Neural cell (in vitro differentiated cells): ENCODE measurements around the gene PPP3CB. TPM values are rescaled to one million over a fixed set of nuclear protein-coding genes. Genes with fewer than 3 reads are reported as not detected.

ENCODE experiments used
- H2AFZ ChIP-seq: fragments of 200-600, 300-800 bp; sonication (generic), shearing (Covaris generic); 2 replicates; pipeline ENCODE4 v1.6.0; 2014; ENCODE audit warnings: low read depth, mild to moderate bottlenecking, antibody characterized with exemption, low read length, moderate library complexity
- H3F3A ChIP-seq: fragments of 200-600 bp; shearing (Covaris generic); 2 replicates; pipeline ENCODE4 v1.6.1; 2016; ENCODE audit warnings: mild to moderate bottlenecking, moderate library complexity, mixed read lengths, antibody characterized with exemption, low read length; ENCODE audit not compliant: insufficient read depth, poor library complexity, severe bottlenecking
- H3K27ac ChIP-seq: fragments of 200-600, 300-800 bp; sonication (generic), shearing (Covaris generic); 2 replicates; pipeline ENCODE4 v1.5.1; 2014; ENCODE audit warnings: mild to moderate bottlenecking, low read length, moderate library complexity
- H3K27me3 ChIP-seq: fragments of 300-800, 200-600 bp; sonication (generic), shearing (Covaris generic); 2 replicates; pipeline ENCODE4 v1.6.0; 2014; ENCODE audit warnings: mild to moderate bottlenecking, low read depth, low read length, moderate library complexity; ENCODE audit not compliant: insufficient read depth
- H3K36me3 ChIP-seq: fragments of 300-800, 200-600 bp; sonication (generic), shearing (Covaris generic); 2 replicates; pipeline ENCODE4 v1.5.1; 2014; ENCODE audit warnings: mild to moderate bottlenecking, antibody characterized with exemption, low read length, moderate library complexity; ENCODE audit not compliant: insufficient read depth
- H3K4me2 ChIP-seq: fragments of 300-800, 200-600 bp; sonication (generic), shearing (Covaris generic); 2 replicates; pipeline ENCODE4 v1.6.0; 2014; ENCODE audit warnings: mild to moderate bottlenecking, low read length
- H3K4me3 ChIP-seq: fragments of 300-800, 200-600 bp; sonication (generic), shearing (Covaris generic); 2 replicates; pipeline ENCODE4 v1.5.1; 2014; ENCODE audit warnings: mild to moderate bottlenecking, low read length, moderate library complexity
- H3K79me2 ChIP-seq: fragments of 200-600 bp; shearing (Covaris generic); replicated peaks from 2 replicates; pipeline ENCODE4 v1.6.0; 2014; ENCODE audit warnings: mild to moderate bottlenecking, low read length, moderate library complexity; ENCODE audit not compliant: insufficient read depth
- H3K9ac ChIP-seq: fragments of 300-800, 200-600 bp; sonication (generic), shearing (Covaris generic); 2 replicates; pipeline ENCODE4 v1.6.1; 2016; ENCODE audit warnings: mild to moderate bottlenecking, low read length, mixed read lengths
- H3K9me2 ChIP-seq: fragments of 200-600 bp; shearing (Covaris generic); 2 replicates; pipeline ENCODE4 v1.6.1; 2016; ENCODE audit warnings: mild to moderate bottlenecking, low read length, mixed read lengths; ENCODE audit not compliant: insufficient read depth
- H3K9me3 ChIP-seq: fragments of 200-600, 300-800 bp; sonication (generic), shearing (Covaris generic); 2 replicates; pipeline ENCODE4 v1.6.1; 2016; ENCODE audit warnings: mild to moderate bottlenecking, mixed run types, low read length, moderate library complexity, mixed read lengths
- H4K20me1 ChIP-seq: fragments of 200-600 bp; shearing (Covaris generic); 2 replicates; pipeline ENCODE4 v1.6.1; 2016; ENCODE audit warnings: mild to moderate bottlenecking, mixed run types; ENCODE audit not compliant: insufficient read depth
- EP300 ChIP-seq: fragments of 450-650 bp; conservative IDR thresholded peaks from 2 replicates; pipeline ENCODE4 v1.6.1; 2014; ENCODE audit warnings: antibody characterized with exemption, mild to moderate bottlenecking, moderate library complexity; ENCODE audit not compliant: poor library complexity, severe bottlenecking
- EZH2 ChIP-seq: fragments of 200-600, 300-800 bp; shearing (Covaris generic), sonication (generic); IDR thresholded peaks from 2 replicates; pipeline ENCODE4 v1.6.1; 2014; ENCODE audit warnings: antibody characterized with exemption, low read length, borderline replicate concordance, mild to moderate bottlenecking; ENCODE audit not compliant: insufficient read depth, poor library complexity, severe bottlenecking
- MXI1 ChIP-seq: fragments of 450-650 bp; conservative IDR thresholded peaks from 2 replicates; pipeline ENCODE4 v1.6.1; 2014; ENCODE audit warnings: antibody characterized with exemption, mild to moderate bottlenecking; ENCODE audit not compliant: poor library complexity, severe bottlenecking
- POLR2AphosphoS5 ChIP-seq: IDR thresholded peaks from 2 replicates; pipeline ENCODE4 v1.6.1; 2012
- RAD21 ChIP-seq: fragments of 450-650 bp; conservative IDR thresholded peaks from 2 replicates; pipeline ENCODE4 v1.6.1; 2014; ENCODE audit warnings: antibody characterized with exemption, mild to moderate bottlenecking, moderate library complexity
- SMC3 ChIP-seq: fragments of 450-650 bp; conservative IDR thresholded peaks from 2 replicates; pipeline ENCODE4 v1.6.1; 2014; ENCODE audit warnings: antibody characterized with exemption, mild to moderate bottlenecking, moderate library complexity; ENCODE audit not compliant: poor library complexity
- TAF1 ChIP-seq: IDR thresholded peaks from 2 replicates; pipeline ENCODE4 v1.6.1; 2012; ENCODE audit warnings: low read depth
- polyA plus RNA-seq: library from polyadenylated mRNA; depleted of rRNA; stranded (reverse); fragments of >200 nt; gene quantifications from 2 replicates; pipeline ENCODE4 v1.2.3, GENCODE V29; 2014
- TF ChIP-seq, protein P1 (sequence below): fragments of 450-650 bp; IDR thresholded peaks from 2 replicates; pipeline ENCODE4 v1.5.1; 2014; ENCODE audit warnings: antibody characterized with exemption, mild to moderate bottlenecking, moderate library complexity; ENCODE audit not compliant: poor library complexity, severe bottlenecking
- TF ChIP-seq, protein P2 (sequence below): IDR thresholded peaks from 2 replicates; pipeline ENCODE4 v1.6.1; 2012; ENCODE audit warnings: borderline replicate concordance

The PPP3CB gene
- polyA plus RNA-seq, 1 donor from 2014 or later = 101 TPM

DNA sequence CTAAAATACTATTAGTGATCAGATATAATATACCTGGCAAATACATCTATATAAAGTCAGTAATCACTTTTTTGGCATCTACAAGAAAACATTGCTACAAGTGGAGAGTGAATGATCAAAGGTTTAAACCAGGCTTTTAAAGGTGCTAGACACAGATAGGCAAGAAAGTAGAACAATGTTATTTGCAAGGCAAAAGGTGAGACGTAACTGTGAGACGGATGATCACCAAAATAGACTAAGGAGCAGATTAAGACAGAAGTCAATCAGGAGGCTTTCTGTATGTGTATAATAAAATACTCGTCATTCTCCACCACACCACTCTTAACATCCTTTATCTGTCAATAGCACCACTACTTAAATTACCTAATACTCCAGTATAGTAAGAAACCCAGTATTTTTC lies 90.3 kb downstream of the PPP3CB start:
- H3F3A ChIP-seq = no peaks in the 10 kb centered on the region
- H3K27me3 ChIP-seq = no peaks in the 10 kb centered on the region
- H3K9ac ChIP-seq = no peak overlapping the region
- H2AFZ ChIP-seq = no peak overlapping the region
- no peaks in the 10 kb centered on the region for H3K9me2 ChIP-seq
- no peak overlapping the region for H3K4me2 ChIP-seq
- H3K27ac ChIP-seq = no peak overlapping the region
- H3K36me3 ChIP-seq = no peaks in the 10 kb centered on the region
- no peaks in the 10 kb centered on the region for H3K79me2 ChIP-seq
- TF ChIP-seq RAD21 (no peak), SMC3 (no peak), EP300 (no peak), POLR2AphosphoS5 (no peak), EZH2 (no peak), TAF1 (no peak), MXI1 (no peak)
- TF ChIP-seq, protein P1, sequence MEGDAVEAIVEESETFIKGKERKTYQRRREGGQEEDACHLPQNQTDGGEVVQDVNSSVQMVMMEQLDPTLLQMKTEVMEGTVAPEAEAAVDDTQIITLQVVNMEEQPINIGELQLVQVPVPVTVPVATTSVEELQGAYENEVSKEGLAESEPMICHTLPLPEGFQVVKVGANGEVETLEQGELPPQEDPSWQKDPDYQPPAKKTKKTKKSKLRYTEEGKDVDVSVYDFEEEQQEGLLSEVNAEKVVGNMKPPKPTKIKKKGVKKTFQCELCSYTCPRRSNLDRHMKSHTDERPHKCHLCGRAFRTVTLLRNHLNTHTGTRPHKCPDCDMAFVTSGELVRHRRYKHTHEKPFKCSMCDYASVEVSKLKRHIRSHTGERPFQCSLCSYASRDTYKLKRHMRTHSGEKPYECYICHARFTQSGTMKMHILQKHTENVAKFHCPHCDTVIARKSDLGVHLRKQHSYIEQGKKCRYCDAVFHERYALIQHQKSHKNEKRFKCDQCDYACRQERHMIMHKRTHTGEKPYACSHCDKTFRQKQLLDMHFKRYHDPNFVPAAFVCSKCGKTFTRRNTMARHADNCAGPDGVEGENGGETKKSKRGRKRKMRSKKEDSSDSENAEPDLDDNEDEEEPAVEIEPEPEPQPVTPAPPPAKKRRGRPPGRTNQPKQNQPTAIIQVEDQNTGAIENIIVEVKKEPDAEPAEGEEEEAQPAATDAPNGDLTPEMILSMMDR = no peak
- TF ChIP-seq, protein P2, sequence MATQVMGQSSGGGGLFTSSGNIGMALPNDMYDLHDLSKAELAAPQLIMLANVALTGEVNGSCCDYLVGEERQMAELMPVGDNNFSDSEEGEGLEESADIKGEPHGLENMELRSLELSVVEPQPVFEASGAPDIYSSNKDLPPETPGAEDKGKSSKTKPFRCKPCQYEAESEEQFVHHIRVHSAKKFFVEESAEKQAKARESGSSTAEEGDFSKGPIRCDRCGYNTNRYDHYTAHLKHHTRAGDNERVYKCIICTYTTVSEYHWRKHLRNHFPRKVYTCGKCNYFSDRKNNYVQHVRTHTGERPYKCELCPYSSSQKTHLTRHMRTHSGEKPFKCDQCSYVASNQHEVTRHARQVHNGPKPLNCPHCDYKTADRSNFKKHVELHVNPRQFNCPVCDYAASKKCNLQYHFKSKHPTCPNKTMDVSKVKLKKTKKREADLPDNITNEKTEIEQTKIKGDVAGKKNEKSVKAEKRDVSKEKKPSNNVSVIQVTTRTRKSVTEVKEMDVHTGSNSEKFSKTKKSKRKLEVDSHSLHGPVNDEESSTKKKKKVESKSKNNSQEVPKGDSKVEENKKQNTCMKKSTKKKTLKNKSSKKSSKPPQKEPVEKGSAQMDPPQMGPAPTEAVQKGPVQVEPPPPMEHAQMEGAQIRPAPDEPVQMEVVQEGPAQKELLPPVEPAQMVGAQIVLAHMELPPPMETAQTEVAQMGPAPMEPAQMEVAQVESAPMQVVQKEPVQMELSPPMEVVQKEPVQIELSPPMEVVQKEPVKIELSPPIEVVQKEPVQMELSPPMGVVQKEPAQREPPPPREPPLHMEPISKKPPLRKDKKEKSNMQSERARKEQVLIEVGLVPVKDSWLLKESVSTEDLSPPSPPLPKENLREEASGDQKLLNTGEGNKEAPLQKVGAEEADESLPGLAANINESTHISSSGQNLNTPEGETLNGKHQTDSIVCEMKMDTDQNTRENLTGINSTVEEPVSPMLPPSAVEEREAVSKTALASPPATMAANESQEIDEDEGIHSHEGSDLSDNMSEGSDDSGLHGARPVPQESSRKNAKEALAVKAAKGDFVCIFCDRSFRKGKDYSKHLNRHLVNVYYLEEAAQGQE = no peak
- no peaks in the 10 kb centered on the region for H4K20me1 ChIP-seq
- no peak overlapping the region for H3K4me3 ChIP-seq
- no peaks in the 10 kb centered on the region for H3K9me3 ChIP-seq

DNA sequence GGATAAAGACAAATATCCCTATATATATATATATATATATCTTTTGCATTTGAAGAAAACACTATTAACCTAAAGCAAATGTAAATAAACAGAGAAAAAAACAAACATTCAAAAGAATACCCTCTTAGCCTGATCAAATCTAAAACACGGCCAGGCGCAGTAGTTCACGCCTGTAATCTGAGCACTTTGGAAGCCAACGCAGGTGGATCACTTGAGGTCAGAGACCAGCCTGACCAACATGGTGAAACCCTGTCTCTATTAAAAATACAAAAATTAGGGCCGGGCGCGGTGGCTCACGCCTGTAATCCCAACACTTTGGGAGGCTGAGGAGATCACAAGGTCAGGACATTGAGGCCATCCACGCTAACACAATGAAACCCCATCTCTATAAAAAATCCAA lies 91.1 kb downstream of the PPP3CB start:
- H3K4me3 ChIP-seq = no peak overlapping the region
- no peaks in the 10 kb centered on the region for H3K79me2 ChIP-seq
- H3K27me3 ChIP-seq = no peaks in the 10 kb centered on the region
- H3K4me2 ChIP-seq = no peak overlapping the region
- TF ChIP-seq TAF1 (no peak), EP300 (no peak), POLR2AphosphoS5 (no peak)
- TF ChIP-seq, protein P1 = no peak
- TF ChIP-seq, protein P2 = no peak
- no peaks in the 10 kb centered on the region for H3K9me3 ChIP-seq
- H2AFZ ChIP-seq = no peak overlapping the region
- H3K9me2 ChIP-seq = no peaks in the 10 kb centered on the region
- H3F3A ChIP-seq = no peaks in the 10 kb centered on the region
- H3K27ac ChIP-seq = no peak overlapping the region
- no peaks in the 10 kb centered on the region for H3K36me3 ChIP-seq
- H3K9ac ChIP-seq = no peak overlapping the region
- H4K20me1 ChIP-seq = no peaks in the 10 kb centered on the region
